Breast epithelium (tissue), 4 donors: ENCODE measurements around the gene CPAMD8. TPM values are rescaled to one million over a fixed set of nuclear protein-coding genes. Genes with fewer than 3 reads are reported as not detected.

ENCODE experiments used
- DNase-seq, 2 donors: peaks; one replicate each; pipeline ENCODE4 v3.0.0-alpha.2; 2019; ENCODE audit warnings: low spot score in 2 of 2
- H3K27ac ChIP-seq, 2 donors: fragments of 200-600 bp; sonication (generic) in 1 of 2; one replicate each; pipeline ENCODE4 v1.5.1; 2016 to 2019; ENCODE audit warnings: mild to moderate bottlenecking in 1 of 2
- H3K27me3 ChIP-seq, 2 donors: fragments of 200-600 bp; sonication (generic) in 1 of 2; one replicate each; pipeline versions ENCODE4 v1.5.1 to v1.6.0; 2017 to 2019; ENCODE audit warnings: control low read depth in 1 of 2, mild to moderate bottlenecking in 1 of 2
- H3K36me3 ChIP-seq: fragments of 200-600 bp; one replicate; pipeline ENCODE4 v1.5.1; 2019
- H3K4me1 ChIP-seq, 2 donors: fragments of 200-600 bp; sonication (generic); one replicate each; pipeline ENCODE4 v1.5.1; 2016 to 2019; ENCODE audit warnings: control low read depth in 1 of 2
- H3K4me3 ChIP-seq, 3 donors: fragments of 200-600 bp; sonication (generic); 1 replicate in 2 of 3; 2 replicates in 1 of 3; pipeline ENCODE4 v1.5.1; 2016 to 2019; ENCODE audit warnings: mild to moderate bottlenecking in 3 of 3, moderate library complexity in 2 of 3
- H3K9me3 ChIP-seq, 2 donors: fragments of 200-600 bp; sonication (generic) in 1 of 2; one replicate each; pipeline ENCODE4 v1.5.1; 2016 to 2019; ENCODE audit warnings: control low read depth in 1 of 2
- CTCF ChIP-seq, 3 donors: fragments of 450-650 bp; IDR thresholded peaks; one replicate each; pipeline ENCODE4 v1.5.1; 2016 to 2017; ENCODE audit warnings: antibody characterized with exemption in 3 of 3, mild to moderate bottlenecking in 3 of 3, moderate library complexity in 3 of 3
- POLR2A ChIP-seq: fragments of 450-650 bp; IDR thresholded peaks from one replicate; pipeline ENCODE4 v1.6.1; 2016; ENCODE audit warnings: antibody characterized with exemption, mild to moderate bottlenecking, moderate library complexity
- POLR2AphosphoS5 ChIP-seq, 3 donors: sonication (generic); formaldehyde crosslinking; IDR thresholded peaks; one replicate each; pipeline ENCODE4 v1.6.1; 2017; ENCODE audit warnings: antibody characterized with exemption in 3 of 3
- intact Hi-C: fragments of 100-400 bp; cut with DNase I; formaldehyde crosslinking; loops from one replicate; pipeline ENCODE4 v1.15.1; 2023; ENCODE audit warnings: low total_unique reads
- total RNA-seq, 3 donors: library from RNA; depleted of rRNA; stranded (reverse); fragments of >200 nt; gene quantifications; one replicate each; pipeline ENCODE4 v1.1.0, GENCODE V29; 2016

Gene CPAMD8
- total RNA-seq, 3 donors from 2014 or later = 9.5 to 24.0 (median 20.2) TPM

- no peaks in the 10 kb centered on the region for H3K4me1 ChIP-seq
- TF ChIP-seq POLR2A (no peak), CTCF (IDR thresholded peaks at IDR 0.05) (no peak), POLR2AphosphoS5 (IDR thresholded peaks at IDR 0.05) (no peak)
- no peaks in the 10 kb centered on the region for H3K27me3 ChIP-seq
- H3K27ac ChIP-seq = no peak overlapping the region
- H3K9me3 ChIP-seq = no peaks in the 10 kb centered on the region
- intact Hi-C loops = no loop called here
- no peaks in the 10 kb centered on the region for H3K36me3 ChIP-seq
- peak in 1 of 2 donors; percentile 9 for DNase-seq
- H3K4me3 ChIP-seq = no peak overlapping the region
Measured at GRCh38 chr19:16949496-16950023, 77.0 kb downstream of the CPAMD8 start.

- peak in 1 of 2 donors; percentile 48 for DNase-seq
- no peaks in the 10 kb centered on the region for H3K4me1 ChIP-seq
- H3K9me3 ChIP-seq = no peaks in the 10 kb centered on the region
- TF ChIP-seq POLR2A (no peak), CTCF (IDR thresholded peaks at IDR 0.05) (no peak), POLR2AphosphoS5 (IDR thresholded peaks at IDR 0.05) (no peak)
- no peaks in the 10 kb centered on the region for H3K36me3 ChIP-seq
- intact Hi-C loops = no loop called here
- H3K4me3 ChIP-seq = no peak overlapping the region
- no peaks in the 10 kb centered on the region for H3K27me3 ChIP-seq
- no peak overlapping the region for H3K27ac ChIP-seq
Measured at GRCh38 chr19:16946951-16947940, 79.4 kb downstream of the CPAMD8 start.

- Histone ChIP-seq H3K4me1 (no peaks in the 10 kb centered on the region), H3K36me3 (no peaks in the 10 kb centered on the region), H3K9me3 (no peaks in the 10 kb centered on the region), H3K4me3 (no peak overlapping the region), H3K27me3 (no peaks in the 10 kb centered on the region), H3K27ac (no peak overlapping the region)
- no peak for TF ChIP-seq CTCF (IDR thresholded peaks at IDR 0.05)
- TF ChIP-seq POLR2A = no peak
- no peak for TF ChIP-seq POLR2AphosphoS5 (IDR thresholded peaks at IDR 0.05)
- intact Hi-C loops = no loop called here
- no peak for DNase-seq
Measured at GRCh38 chr19:16945762-16946465, 80.7 kb downstream of the CPAMD8 start.

- no peak overlapping the region for H3K27ac ChIP-seq
- intact Hi-C loops = no loop called here
- no peaks in the 10 kb centered on the region for H3K4me1 ChIP-seq
- no peaks in the 10 kb centered on the region for H3K27me3 ChIP-seq
- TF ChIP-seq POLR2AphosphoS5 (IDR thresholded peaks at IDR 0.05) = no peak
- no peak for TF ChIP-seq POLR2A
- TF ChIP-seq CTCF (IDR thresholded peaks at IDR 0.05) = no peak
- no peaks in the 10 kb centered on the region for H3K9me3 ChIP-seq
- H3K4me3 ChIP-seq = no peak overlapping the region
- H3K36me3 ChIP-seq = no peaks in the 10 kb centered on the region
- DNase-seq = no peak
Measured at GRCh38 chr19:16945364-16945714, 81.3 kb downstream of the CPAMD8 start.
